K562 (cell line): Measurements from ENCODE around the gene RND1. TPM values are rescaled to one million over a fixed set of nuclear protein-coding genes. Genes with fewer than 3 reads are reported as not detected.
"Not testable (repeated sequence)": the region's sequence is repeated elsewhere in the genome, so short reads cannot be mapped to it uniquely, and the experiment has no call there.

Experiments
- ATAC-seq: fragments of 200-7000 bp; cut with Tn5 transposase; 3 replicates; pipeline ENCODE4 v1.9.1; 2020; ENCODE audit warnings: moderate library complexity
- BruUV-seq: library from RNA; stranded (reverse); fragments of 400-500 nt; replicated peaks from 2 replicates; lab custom pipeline; 2021; lab: Mats Ljungman, UMichigan
- CTCF ChIA-PET: fragments of 300-600 bp; formaldehyde crosslinking; extraction: SDS; loops from one replicate; lab custom pipeline; 2021; ENCODE audit warnings: low intra/inter-chr PET ratio; lab: Yijun Ruan, JAX
- POLR2A ChIA-PET: fragments of 300-600, 350-650 bp; sonication (Branson Sonifier 250); formaldehyde crosslinking; extraction: SDS; loops from one replicate; lab custom pipeline; 2021; ENCODE audit warnings: antibody characterized with exemption, inconsistent platforms; lab: Yijun Ruan, JAX
- DNase-seq, 4 experiments: peaks; one replicate each; pipeline versions ENCODE4 v3.0.0 to v3.0.0-alpha.2; 2011 to 2018; ENCODE audit warnings: low spot score in 3 of 4, mixed read lengths in 3 of 4; ENCODE audit errors: extremely low read depth in 1 of 4
- FAIRE-seq: peaks from 2 replicates; lab custom pipeline; 2011; peaks lifted over from hg19 to GRCh38; lab: Jason Lieb, UNC
- H2AFZ ChIP-seq: 2 replicates; pipeline ENCODE4 v1.6.0; 2011; ENCODE audit warnings: low read depth, low read length, control low read depth, inconsistent platforms
- H3K27ac ChIP-seq: fragments of 200-600 bp; 3 replicates; pipeline ENCODE4 v1.8.0; 2011; ENCODE audit warnings: low read depth, mild to moderate bottlenecking, control low read depth, inconsistent platforms, low read length, moderate library complexity, mixed read lengths; ENCODE audit errors: extremely low read depth
- H3K27me3 ChIP-seq, 2 experiments: fragments of 300-600 bp in 1 of 2; 2 replicates in 1 of 2; 3 replicates in 1 of 2; pipeline versions ENCODE4 v1.6.0 to v1.8.0; 2011; ENCODE audit warnings: inconsistent platforms in 2 of 2, low read length in 2 of 2, mild to moderate bottlenecking in 1 of 2, mixed read lengths in 1 of 2, moderate library complexity in 1 of 2; ENCODE audit not compliant: control insufficient read depth in 2 of 2, insufficient read depth in 2 of 2
- H3K36me3 ChIP-seq: fragments of 300-600 bp; 3 replicates; pipeline ENCODE4 v1.8.0; 2011; ENCODE audit warnings: mild to moderate bottlenecking, low read length, inconsistent platforms; ENCODE audit not compliant: control insufficient read depth, insufficient read depth
- H3K4me1 ChIP-seq, 2 experiments: fragments of 200-600 bp in 1 of 2; replicated peaks in 1 of 2; 2 replicates in 1 of 2; 3 replicates in 1 of 2; pipeline versions ENCODE4 v1.5.1 to v1.8.0; 2011; ENCODE audit warnings: inconsistent platforms in 2 of 2, low read length in 2 of 2, mild to moderate bottlenecking in 1 of 2, mixed read lengths in 1 of 2, moderate library complexity in 1 of 2; ENCODE audit not compliant: control insufficient read depth in 2 of 2, insufficient read depth in 2 of 2
- H3K4me2 ChIP-seq: 2 replicates; pipeline ENCODE4 v1.6.1; 2011; ENCODE audit warnings: low read length, control low read depth, inconsistent platforms, mixed read lengths; ENCODE audit not compliant: insufficient read depth
- H3K4me3 ChIP-seq: fragments of 200-600 bp; sonication (generic), shearing (Covaris generic); 2 replicates; pipeline ENCODE4 v1.5.1; 2016; ENCODE audit warnings: control low read depth, inconsistent platforms
- H3K79me2 ChIP-seq: fragments of 200-600 bp; 3 replicates; pipeline ENCODE4 v1.8.0; 2011; ENCODE audit warnings: low read length, inconsistent platforms; ENCODE audit not compliant: control insufficient read depth, insufficient read depth
- H3K9ac ChIP-seq, 2 experiments: 2 replicates each; pipeline versions ENCODE4 v1.6.0 to v1.6.1; 2011; ENCODE audit warnings: low read depth in 2 of 2, low read length in 2 of 2, control low read depth in 1 of 2, inconsistent platforms in 1 of 2, mild to moderate bottlenecking in 1 of 2, mixed read lengths in 1 of 2; ENCODE audit not compliant: insufficient read depth in 1 of 2
- H3K9me1 ChIP-seq: one replicate; pipeline ENCODE4 v1.6.0; 2011; ENCODE audit warnings: inconsistent platforms, mild to moderate bottlenecking, low read length, moderate library complexity; ENCODE audit not compliant: control insufficient read depth, insufficient read depth
- H3K9me3 ChIP-seq: replicated peaks from 2 replicates; pipeline ENCODE4 v1.5.1; 2011; ENCODE audit warnings: low read depth, low read length, inconsistent platforms; ENCODE audit not compliant: control insufficient read depth, insufficient read depth
- H4K20me1 ChIP-seq: replicated peaks from 2 replicates; pipeline ENCODE4 v1.6.1; 2011; ENCODE audit warnings: low read length, inconsistent platforms, mixed read lengths; ENCODE audit not compliant: control insufficient read depth, insufficient read depth
- ARID1B ChIP-seq: fragments of 450-650 bp; IDR thresholded peaks from 2 replicates; pipeline ENCODE4 v1.6.1; 2016; ENCODE audit warnings: antibody characterized with exemption, mild to moderate bottlenecking, inconsistent platforms
- BMI1 ChIP-seq: fragments of 150-350 bp; IDR thresholded peaks from 2 replicates; pipeline ENCODE4 v1.6.1; 2014; ENCODE audit warnings: low read length
- C11orf30 ChIP-seq: fragments of 450-650 bp; IDR thresholded peaks from 2 replicates; pipeline ENCODE4 v1.6.1; 2016; ENCODE audit warnings: low read depth, mild to moderate bottlenecking
- DPF2 ChIP-seq: fragments of 450-650 bp; IDR thresholded peaks from 2 replicates; pipeline ENCODE4 v1.6.1; 2016
- IRF2 ChIP-seq: sonication (generic); formaldehyde crosslinking; IDR thresholded peaks from 2 replicates; pipeline ENCODE4 v1.8.1; 2022; ENCODE audit warnings: mild to moderate bottlenecking, missing genetic modification reagents
- NFE2 ChIP-seq: IDR thresholded peaks from 2 replicates; pipeline ENCODE4 v1.6.1; 2014; ENCODE audit warnings: antibody characterized with exemption, low read depth
- ZNF316 ChIP-seq: fragments of 450-650 bp; IDR thresholded peaks from 2 replicates; pipeline ENCODE4 v1.6.1; 2016
- WGBS: fragments of 100-300 bp; shearing (Covaris generic); methylation state at CpG from one replicate; pipeline ENCODE4 v1.1.6; 2016; ENCODE audit warnings: low coverage, mixed read lengths; ENCODE audit not compliant: insufficient coverage; ENCODE audit errors: missing lambda C conversion rate; 5-methylcytosine and 5-hydroxymethylcytosine counted together
- in situ Hi-C: fragments of 300-500 bp; cut with MboI; formaldehyde crosslinking; loops from 4 replicates; pipeline ENCODE4 v1.15.0; 2018; ENCODE audit warnings: inconsistent platforms, mixed read lengths
- intact Hi-C: fragments of 100-400 bp; cut with micrococcal nuclease; formaldehyde crosslinking; loops from 2 replicates; pipeline ENCODE4 v1.14.2; 2022
- polyA plus RNA-seq, 8 experiments: library from polyadenylated mRNA; depleted of rRNA in 4 of 8; stranded (reverse) in 5 of 8; unstranded in 3 of 8; fragments of >200 nt; fragmentation: Nextera tagmentation in 2 of 8; fragmentation: Illumina TruSeq in 1 of 8; extraction: Ambion mirVana in 2 of 8; extraction: Trizol in 1 of 8; gene quantifications; 2 replicates each; pipeline versions ENCODE4 v1.2.1 to v1.2.3, GENCODE V29; 2011 to 2014; ENCODE audit warnings: inconsistent platforms in 1 of 8, missing spikeins in 1 of 8
- total RNA-seq, 7 experiments: library from RNA; depleted of rRNA in 6 of 7; stranded (reverse); fragments of >200 nt in 6 of 7; fragmentation: Illumina TruSeq in 2 of 7; extraction: Trizol in 2 of 7; gene quantifications; 2 replicates each; pipeline versions ENCODE4 v1.2.1 to v1.2.3, GENCODE V29; 2011 to 2021; ENCODE audit warnings: low replicate concordance in 1 of 7
- TF ChIP-seq, protein P1 (sequence below): fragments of 450-650 bp; IDR thresholded peaks from 2 replicates; pipeline ENCODE4 v1.6.1; 2016; ENCODE audit warnings: low read depth

RND1 gene
- total and polyA plus RNA-seq, 9 of the 15 experiments (the other 6 are each of a cell fraction or from before 2014, with no cell fraction given), result 0.18 to 0.78 (median 0.58) TPM; not detected in 2

DNA sequence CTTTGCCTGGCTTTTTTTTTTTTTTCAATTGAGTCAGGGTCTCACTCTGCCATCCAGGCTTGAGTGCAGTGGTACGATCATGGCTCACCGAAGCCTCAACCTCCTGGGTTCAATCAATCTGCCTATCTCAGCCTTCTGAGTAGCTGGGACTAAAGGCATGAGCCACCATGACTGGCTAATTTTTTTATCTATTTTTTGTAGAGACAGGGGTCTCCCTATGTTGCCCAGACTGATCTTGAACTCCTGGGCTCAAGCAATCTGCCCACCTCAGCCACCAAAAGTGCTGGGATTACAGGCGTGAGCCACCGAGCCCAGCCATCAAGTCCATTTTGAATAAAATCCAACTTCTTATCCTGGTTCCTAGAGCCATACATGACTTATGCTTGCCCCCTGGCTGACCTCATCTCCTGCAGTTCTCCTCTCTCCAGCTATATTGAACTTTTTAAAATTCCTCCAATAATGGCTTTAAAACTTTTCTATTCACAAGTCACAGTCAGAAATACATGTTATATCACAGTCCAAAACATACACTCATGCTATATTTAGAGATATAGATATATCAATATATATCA, 10.4 kb upstream of the RND1 start (continued):
- TF ChIP-seq, protein P1, sequence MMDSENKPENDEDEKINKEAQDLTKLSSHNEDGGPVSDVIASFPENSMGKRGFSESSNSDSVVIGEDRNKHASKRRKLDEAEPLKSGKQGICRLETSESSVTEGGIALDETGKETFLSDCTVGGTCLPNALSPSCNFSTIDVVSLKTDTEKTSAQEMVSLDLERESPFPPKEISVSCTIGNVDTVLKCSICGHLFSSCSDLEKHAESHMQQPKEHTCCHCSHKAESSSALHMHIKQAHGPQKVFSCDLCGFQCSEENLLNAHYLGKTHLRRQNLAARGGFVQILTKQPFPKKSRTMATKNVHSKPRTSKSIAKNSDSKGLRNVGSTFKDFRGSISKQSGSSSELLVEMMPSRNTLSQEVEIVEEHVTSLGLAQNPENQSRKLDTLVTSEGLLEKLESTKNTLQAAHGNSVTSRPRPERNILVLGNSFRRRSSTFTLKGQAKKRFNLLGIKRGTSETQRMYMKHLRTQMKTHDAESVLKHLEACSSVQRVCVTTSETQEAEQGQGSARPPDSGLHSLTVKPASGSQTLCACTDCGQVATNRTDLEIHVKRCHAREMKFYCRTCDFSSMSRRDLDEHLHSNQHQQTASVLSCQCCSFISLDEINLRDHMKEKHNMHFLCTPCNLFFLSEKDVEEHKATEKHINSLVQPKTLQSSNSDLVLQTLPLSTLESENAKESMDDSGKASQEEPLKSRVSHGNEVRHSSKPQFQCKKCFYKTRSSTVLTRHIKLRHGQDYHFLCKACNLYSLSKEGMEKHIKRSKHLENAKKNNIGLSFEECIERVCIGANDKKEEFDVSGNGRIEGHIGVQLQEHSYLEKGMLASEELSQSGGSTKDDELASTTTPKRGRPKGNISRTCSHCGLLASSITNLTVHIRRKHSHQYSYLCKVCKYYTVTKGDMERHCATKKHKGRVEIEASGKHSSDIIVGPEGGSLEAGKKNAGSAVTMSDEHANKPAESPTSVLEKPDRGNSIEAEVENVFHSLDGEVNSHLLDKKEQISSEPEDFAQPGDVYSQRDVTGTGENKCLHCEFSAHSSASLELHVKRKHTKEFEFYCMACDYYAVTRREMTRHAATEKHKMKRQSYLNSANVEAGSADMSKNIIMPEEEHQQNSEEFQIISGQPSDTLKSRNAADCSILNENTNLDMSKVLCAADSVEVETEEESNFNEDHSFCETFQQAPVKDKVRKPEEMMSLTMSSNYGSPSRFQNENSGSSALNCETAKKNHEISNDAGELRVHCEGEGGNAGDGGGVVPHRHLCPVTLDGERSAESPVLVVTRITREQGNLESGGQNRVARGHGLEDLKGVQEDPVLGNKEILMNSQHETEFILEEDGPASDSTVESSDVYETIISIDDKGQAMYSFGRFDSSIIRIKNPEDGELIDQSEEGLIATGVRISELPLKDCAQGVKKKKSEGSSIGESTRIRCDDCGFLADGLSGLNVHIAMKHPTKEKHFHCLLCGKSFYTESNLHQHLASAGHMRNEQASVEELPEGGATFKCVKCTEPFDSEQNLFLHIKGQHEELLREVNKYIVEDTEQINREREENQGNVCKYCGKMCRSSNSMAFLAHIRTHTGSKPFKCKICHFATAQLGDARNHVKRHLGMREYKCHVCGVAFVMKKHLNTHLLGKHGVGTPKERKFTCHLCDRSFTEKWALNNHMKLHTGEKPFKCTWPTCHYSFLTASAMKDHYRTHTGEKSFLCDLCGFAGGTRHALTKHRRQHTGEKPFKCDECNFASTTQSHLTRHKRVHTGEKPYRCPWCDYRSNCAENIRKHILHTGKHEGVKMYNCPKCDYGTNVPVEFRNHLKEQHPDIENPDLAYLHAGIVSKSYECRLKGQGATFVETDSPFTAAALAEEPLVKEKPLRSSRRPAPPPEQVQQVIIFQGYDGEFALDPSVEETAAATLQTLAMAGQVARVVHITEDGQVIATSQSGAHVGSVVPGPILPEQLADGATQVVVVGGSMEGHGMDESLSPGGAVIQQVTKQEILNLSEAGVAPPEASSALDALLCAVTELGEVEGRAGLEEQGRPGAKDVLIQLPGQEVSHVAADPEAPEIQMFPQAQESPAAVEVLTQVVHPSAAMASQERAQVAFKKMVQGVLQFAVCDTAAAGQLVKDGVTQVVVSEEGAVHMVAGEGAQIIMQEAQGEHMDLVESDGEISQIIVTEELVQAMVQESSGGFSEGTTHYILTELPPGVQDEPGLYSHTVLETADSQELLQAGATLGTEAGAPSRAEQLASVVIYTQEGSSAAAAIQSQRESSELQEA, result no peak
- TF ChIP-seq ZNF316, result peak; percentile 50
- TF ChIP-seq NFE2, result peak; percentile 53
- TF ChIP-seq IRF2 (CRISPR knock-in tag), result no peak
- peak; percentile 34; the same call in 1 of the 2 replicates for TF ChIP-seq C11orf30
- peak; percentile 64 for TF ChIP-seq DPF2
- TF ChIP-seq ARID1B, result 0 out of 2 replicates have a peak, but pooled peaks have one; percentile 24
- no peak for TF ChIP-seq BMI1

- H3K27me3 ChIP-seq, H3K9ac ChIP-seq, H4K20me1 ChIP-seq, H3K4me1 ChIP-seq, H3K9me3 ChIP-seq, FAIRE-seq, H3K4me3 ChIP-seq, H3K4me2 ChIP-seq, DNase-seq, H3K79me2 ChIP-seq, in situ Hi-C loops, BruUV-seq, H3K36me3 ChIP-seq, H2AFZ ChIP-seq, intact Hi-C loops, ATAC-seq, H3K27ac ChIP-seq, H3K9me1 ChIP-seq: not testable (repeated sequence)
- ChIA-PET POLR2A (interaction anchor here (0.9 to 1.8 kb wide), 3 partner anchors 10 to 13 kb away, joined by 3 to 4 read pairs (median 3); no protein-coding TSS in a partner anchor), CTCF (interaction anchor here (0.6 kb wide), 1 partner anchor 243 kb away, joined by 3 read pairs; no protein-coding TSS in a partner anchor)
- 55% methylated on average over 5 of the region's 8 CpGs for WGBS
These were observed 7.9 kb upstream of the RND1 start for GRCh38 chr12:48873534-48873933.
